Fibroblast of lung (primary cell): Measurements from ENCODE around the gene HIBCH.

Source experiments
- CTCF ChIP-seq, 2 donors: IDR thresholded peaks in 1 of 2; conservative IDR thresholded peaks in 1 of 2; 1 replicate in 1 of 2; 2 replicates in 1 of 2; pipeline ENCODE4 v1.5.1; 2011 to 2012; ENCODE audit warnings: low read length in 2 of 2, control low read depth in 1 of 2, inconsistent platforms in 1 of 2, low read depth in 1 of 2, mild to moderate bottlenecking in 1 of 2
- EZH2 ChIP-seq: IDR thresholded peaks from 2 replicates; pipeline ENCODE4 v1.5.1; 2012; ENCODE audit warnings: low read length, control low read depth, mild to moderate bottlenecking; ENCODE audit errors: missing control alignments

- TF ChIP-seq EZH2 (no peak), CTCF (conservative IDR thresholded peaks at IDR 0.05 in 1 of 2, IDR thresholded peaks at IDR 0.05 in 1 of 2; ENCODE audit: low read depth in 1 of 2, low read length in 2 of 2) (no peak)
Observed at GRCh38 chr2:190303647-190304046, 16.0 kb downstream of the HIBCH start.
